Central memory CD8-positive, alpha-beta T cell (primary cell): ENCODE data around the gene LCE2B.
"Not testable (repeated sequence)": the region's sequence is repeated elsewhere in the genome, so short reads cannot be mapped to it uniquely, and the experiment has no call there.

Experiments used
- ATAC-seq: fragments of 150-1000 bp; cut with Tn5 transposase; replicated peaks from 2 replicates; pipeline ENCODE4 v1.10.0; 2022; ENCODE audit warnings: mild to moderate bottlenecking, moderate FRiP score, moderate number of reproducible peaks; ENCODE audit not compliant: poor library complexity, severe bottlenecking; ENCODE audit errors: extremely low read depth
- DNase-seq, 2 donors: peaks; one replicate each; pipeline ENCODE4 v3.0.0; 2021; ENCODE audit warnings: low spot score in 2 of 2
- H3K27ac Mint-ChIP-seq: one replicate; pipeline ENCODE4 v1.8.0; 2022; ENCODE audit warnings: low read depth, mild to moderate bottlenecking, moderate library complexity, mixed read lengths
- H3K27me3 Mint-ChIP-seq: one replicate; pipeline ENCODE4 v1.8.0; 2022; ENCODE audit warnings: mixed read lengths
- H3K36me3 Mint-ChIP-seq: one replicate; pipeline ENCODE4 v1.8.0; 2022; ENCODE audit warnings: mild to moderate bottlenecking, moderate library complexity, mixed read lengths; ENCODE audit not compliant: insufficient read depth
- H3K4me1 Mint-ChIP-seq: one replicate; pipeline ENCODE4 v1.8.0; 2022; ENCODE audit warnings: mixed read lengths
- H3K4me3 Mint-ChIP-seq: one replicate; pipeline ENCODE4 v1.8.0; 2022; ENCODE audit warnings: mild to moderate bottlenecking, moderate library complexity, mixed read lengths
- H3K9me3 Mint-ChIP-seq: one replicate; pipeline ENCODE4 v1.8.0; 2022; ENCODE audit warnings: mixed read lengths

LCE2B gene

GRCh38 chr1:152685823-152686222 is at the start of gene LCE2B:
Gene LCE2B, plus strand, starts transcription at chr1:152686123. Its CDS starts 721 bp downstream, at chr1:152686844.
- DNase-seq, H3K4me1 Mint-ChIP-seq, ATAC-seq, H3K4me3 Mint-ChIP-seq, H3K27ac Mint-ChIP-seq, H3K36me3 Mint-ChIP-seq, H3K9me3 Mint-ChIP-seq: not testable (repeated sequence)
- peaks cover 67% of the 10 kb centered on the region for H3K27me3 Mint-ChIP-seq

- ATAC-seq (no peak), DNase-seq (no peak)
- H3K27me3 Mint-ChIP-seq, result peaks cover 15% of the 10 kb centered on the region
- no peak overlapping the region for H3K4me3 Mint-ChIP-seq
- no peaks in the 10 kb centered on the region for H3K4me1 Mint-ChIP-seq
- H3K27ac Mint-ChIP-seq, result no peak overlapping the region
- H3K36me3 Mint-ChIP-seq, result no peaks in the 10 kb centered on the region
- peaks cover 5% of the 10 kb centered on the region for H3K9me3 Mint-ChIP-seq
Measured at GRCh38 chr1:152640351-152640750, 45.6 kb upstream of the LCE2B start.

DNA sequence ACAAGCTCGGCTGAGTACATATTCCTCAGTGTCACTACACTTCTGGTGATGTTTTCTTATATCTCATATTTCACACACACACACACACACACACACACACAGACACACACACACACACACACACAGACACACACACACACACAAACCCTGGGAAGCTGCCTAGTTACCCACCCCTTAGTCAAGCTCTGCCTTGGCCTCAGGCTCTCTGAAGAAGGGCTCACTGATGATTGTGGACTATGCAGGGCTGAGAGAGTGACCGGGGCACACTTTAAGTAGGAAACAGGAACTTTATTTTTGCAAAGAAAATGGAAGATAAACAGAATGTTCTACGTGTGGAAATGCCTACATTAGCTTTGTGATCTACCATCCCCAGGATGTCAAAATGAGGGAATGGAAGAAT is 42.0 kb upstream of the LCE2B start:
- H3K36me3 Mint-ChIP-seq, result no peaks in the 10 kb centered on the region
- no peaks in the 10 kb centered on the region for H3K4me1 Mint-ChIP-seq

GRCh38 chr1:152645146-152645545 is 40.8 kb upstream of the LCE2B start:
- no peak overlapping the region for H3K27ac Mint-ChIP-seq
- H3K27me3 Mint-ChIP-seq, result peaks cover 58% of the 10 kb centered on the region

More for the DNA sequence above, 42.0 kb upstream of the LCE2B start:
- Mint-ChIP-seq H3K27ac (no peak overlapping the region), H3K4me3 (no peak overlapping the region), H3K9me3 (peaks cover 5% of the 10 kb centered on the region), H3K27me3 (peaks cover 46% of the 10 kb centered on the region)
- DNase-seq (no peak), ATAC-seq (no peak)

DNA sequence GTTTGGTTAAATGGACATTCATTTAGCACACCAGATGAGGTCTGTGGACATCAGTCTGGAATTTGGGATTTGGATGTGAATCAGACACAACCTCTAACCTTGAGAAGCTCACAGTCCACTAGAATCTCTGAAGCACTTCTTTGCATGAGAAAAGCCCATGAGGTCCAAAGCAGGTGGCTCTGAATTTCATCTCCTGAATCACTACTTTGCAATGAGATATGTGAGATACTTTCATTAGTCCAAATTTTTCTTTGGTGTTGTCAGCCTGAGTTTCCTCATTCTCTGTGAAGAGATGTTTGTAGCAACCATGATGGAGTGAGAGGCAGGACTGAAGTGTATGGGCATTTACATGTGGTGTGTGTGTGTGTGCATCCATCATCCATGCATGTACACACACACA is 39.3 kb upstream of the LCE2B start:
- H3K4me3 Mint-ChIP-seq, result no peak overlapping the region
- H3K9me3 Mint-ChIP-seq, result no peaks in the 10 kb centered on the region
- H3K36me3 Mint-ChIP-seq, result no peaks in the 10 kb centered on the region
- H3K27ac Mint-ChIP-seq, result no peak overlapping the region
- H3K4me1 Mint-ChIP-seq, result no peaks in the 10 kb centered on the region
- no peak for DNase-seq
- no peak for ATAC-seq
- H3K27me3 Mint-ChIP-seq, result peaks cover 72% of the 10 kb centered on the region

More at GRCh38 chr1:152645146-152645545, 40.8 kb upstream of the LCE2B start:
- Mint-ChIP-seq H3K36me3 (no peaks in the 10 kb centered on the region), H3K9me3 (no peaks in the 10 kb centered on the region), H3K4me3 (no peak overlapping the region), H3K4me1 (no peaks in the 10 kb centered on the region)
- DNase-seq, result no peak
- no peak for ATAC-seq

DNA sequence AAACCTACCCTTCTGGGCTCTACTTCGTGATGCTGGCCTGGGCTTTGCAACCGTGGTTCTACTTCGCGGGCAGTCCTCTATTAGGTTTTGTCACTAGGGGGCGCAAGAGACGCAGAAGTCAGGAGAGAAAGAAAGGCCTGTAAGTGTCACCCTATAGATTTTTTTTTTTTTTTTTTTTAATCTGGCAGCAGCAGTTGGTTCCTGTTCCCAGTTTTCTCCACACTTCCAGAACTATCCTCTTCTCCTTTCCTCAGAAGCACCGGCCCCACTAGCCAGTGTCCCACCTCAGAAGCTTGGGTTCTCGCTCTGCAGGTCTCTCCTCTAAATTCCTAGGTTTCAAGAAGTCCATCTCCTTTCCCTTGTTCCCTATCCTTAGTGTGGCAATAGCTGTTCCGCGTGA is 31.8 kb upstream of the LCE2B start:
- ATAC-seq, result no peak
- Mint-ChIP-seq H3K36me3 (no peaks in the 10 kb centered on the region), H3K27ac (no peak overlapping the region), H3K4me1 (peaks cover 7% of the 10 kb centered on the region), H3K4me3 (no peak overlapping the region), H3K9me3 (no peaks in the 10 kb centered on the region), H3K27me3 (peaks cover 34% of the 10 kb centered on the region)
- peak in 1 of 2 donors; percentile 16 for DNase-seq

DNA sequence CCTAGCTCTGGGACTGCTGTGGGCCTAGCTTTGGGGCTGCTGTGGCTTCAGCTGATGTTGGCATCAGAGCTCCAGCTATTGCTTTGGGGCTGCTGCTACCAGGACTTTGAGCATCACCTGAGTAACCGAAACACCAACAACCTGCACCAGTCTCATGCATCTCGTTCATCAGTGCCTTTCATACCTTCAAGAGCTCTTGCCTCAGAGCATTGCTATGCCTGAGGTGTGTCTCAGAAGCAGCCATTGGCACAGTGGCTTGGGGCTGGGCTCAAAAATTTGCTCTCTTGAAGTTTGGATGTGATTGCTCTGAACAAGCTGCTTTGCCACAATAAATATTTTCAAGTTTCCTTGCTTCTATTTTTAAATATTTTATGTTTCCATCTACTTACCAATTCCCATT is 29.5 kb upstream of the LCE2B start:
- no peak for DNase-seq
- H3K27ac Mint-ChIP-seq, result no peak overlapping the region
- H3K9me3 Mint-ChIP-seq, result no peaks in the 10 kb centered on the region
- peaks cover 11% of the 10 kb centered on the region for H3K27me3 Mint-ChIP-seq
- peaks cover 7% of the 10 kb centered on the region for H3K4me1 Mint-ChIP-seq
- H3K4me3 Mint-ChIP-seq, result no peak overlapping the region
- H3K36me3 Mint-ChIP-seq, result no peaks in the 10 kb centered on the region
- ATAC-seq, result no peak

DNA sequence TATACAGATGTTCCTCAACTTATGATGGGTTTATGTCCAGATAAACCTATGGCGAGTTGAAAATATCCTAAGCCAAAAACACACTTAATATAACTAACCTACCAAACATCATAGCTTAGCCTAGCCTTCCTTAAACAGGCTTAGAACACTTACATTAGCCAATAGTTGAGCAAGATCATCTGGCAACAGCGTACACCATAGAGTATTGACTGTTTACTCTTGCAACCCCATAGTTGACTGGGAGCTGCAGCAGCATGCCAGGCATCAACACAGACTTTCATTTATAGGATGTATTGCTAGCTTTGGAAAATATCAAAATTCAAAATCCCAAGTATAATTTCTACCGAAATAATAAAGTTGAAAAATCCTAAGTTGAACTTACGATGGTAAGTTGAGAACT is 28.2 kb upstream of the LCE2B start:
- H3K36me3 Mint-ChIP-seq, result no peaks in the 10 kb centered on the region
- peaks cover 7% of the 10 kb centered on the region for H3K4me1 Mint-ChIP-seq
- H3K27ac Mint-ChIP-seq, result no peak overlapping the region
- H3K4me3 Mint-ChIP-seq, result no peak overlapping the region
- DNase-seq (no peak), ATAC-seq (no peak)
- peaks cover 16% of the 10 kb centered on the region for H3K27me3 Mint-ChIP-seq
- H3K9me3 Mint-ChIP-seq, result no peaks in the 10 kb centered on the region

GRCh38 chr1:152658649-152659048 is 27.3 kb upstream of the LCE2B start:
- no peak for ATAC-seq
- Mint-ChIP-seq H3K4me1 (peaks cover 7% of the 10 kb centered on the region), H3K4me3 (no peak overlapping the region), H3K27ac (no peak overlapping the region), H3K36me3 (no peaks in the 10 kb centered on the region), H3K9me3 (no peaks in the 10 kb centered on the region), H3K27me3 (peaks cover 22% of the 10 kb centered on the region)
- DNase-seq, result no peak

DNA sequence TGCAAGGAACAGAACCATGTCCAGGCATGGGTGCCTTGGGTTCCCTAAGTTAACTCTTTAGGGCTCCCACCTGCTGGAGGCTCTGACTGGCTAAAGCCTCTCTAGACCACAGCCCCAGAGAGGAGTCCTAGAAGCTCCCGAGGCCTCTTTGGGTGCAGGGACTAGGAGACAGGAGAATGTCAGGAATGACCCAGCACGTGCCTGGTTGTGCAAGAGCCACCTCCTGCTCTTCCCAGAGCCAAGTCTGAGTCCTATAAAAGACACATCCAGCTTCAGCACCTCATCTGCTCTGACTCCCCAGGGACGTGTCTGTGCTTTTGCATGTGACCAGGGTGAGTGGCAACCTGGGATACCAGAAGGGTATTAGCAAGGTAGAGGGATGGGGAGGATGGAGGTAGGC is 22.8 kb upstream of the LCE2B start, which contains the start of gene LCE2D:
Gene LCE2D (plus strand): TSS at position 283 of the 400 bp plus-strand sequence. CDS start 726 bp downstream, outside the sequence.
- Mint-ChIP-seq H3K9me3 (no peaks in the 10 kb centered on the region), H3K4me3 (no peak within 1 kb of the TSS), H3K27ac (no peak within 1 kb of the TSS), H3K27me3 (peaks cover 38% of the 10 kb centered on the region), H3K4me1 (no peaks in the 10 kb centered on the region), H3K36me3 (no peaks in the 10 kb centered on the region)
- no peak for DNase-seq
- no peak for ATAC-seq

- peaks cover 38% of the 10 kb centered on the region for H3K27me3 Mint-ChIP-seq
- H3K36me3 Mint-ChIP-seq, H3K27ac Mint-ChIP-seq, ATAC-seq, DNase-seq, H3K9me3 Mint-ChIP-seq, H3K4me1 Mint-ChIP-seq, H3K4me3 Mint-ChIP-seq: not testable (repeated sequence)
Measured at GRCh38 chr1:152666171-152666570, 19.8 kb upstream of the LCE2B start.

DNA sequence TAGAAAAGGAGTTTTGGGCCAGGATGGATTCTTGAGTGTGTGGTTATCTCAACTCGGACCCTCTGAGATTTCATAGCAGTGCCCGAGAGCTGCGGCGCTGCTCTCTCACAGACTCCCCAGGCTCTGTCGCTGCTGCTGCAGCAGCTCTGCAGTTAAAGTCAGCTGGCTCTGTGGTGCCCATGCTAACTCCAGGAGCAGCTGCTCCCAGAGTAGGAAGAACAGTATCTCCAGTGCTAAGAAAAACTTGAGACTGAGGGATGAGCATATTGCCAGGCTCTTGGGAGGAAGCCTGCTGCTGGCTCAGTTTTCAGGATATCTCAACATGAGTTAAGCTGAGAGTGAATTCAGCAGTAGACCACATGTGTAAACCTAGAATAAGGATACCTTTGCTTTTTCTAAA is 18.3 kb upstream of the LCE2B start:
- H3K27ac Mint-ChIP-seq, result no peak overlapping the region
- no peaks in the 10 kb centered on the region for H3K4me1 Mint-ChIP-seq
- ATAC-seq (no peak), DNase-seq (no peak)
- H3K4me3 Mint-ChIP-seq, result no peak overlapping the region
- no peaks in the 10 kb centered on the region for H3K9me3 Mint-ChIP-seq
- no peaks in the 10 kb centered on the region for H3K36me3 Mint-ChIP-seq
- H3K27me3 Mint-ChIP-seq, result peaks cover 32% of the 10 kb centered on the region

GRCh38 chr1:152673016-152673415 is 12.9 kb upstream of the LCE2B start:
- ATAC-seq (no peak), DNase-seq (no peak)
- Mint-ChIP-seq H3K27ac (no peak overlapping the region), H3K4me1 (no peaks in the 10 kb centered on the region), H3K4me3 (no peak overlapping the region), H3K36me3 (no peaks in the 10 kb centered on the region), H3K27me3 (peaks cover 29% of the 10 kb centered on the region), H3K9me3 (no peaks in the 10 kb centered on the region)

DNA sequence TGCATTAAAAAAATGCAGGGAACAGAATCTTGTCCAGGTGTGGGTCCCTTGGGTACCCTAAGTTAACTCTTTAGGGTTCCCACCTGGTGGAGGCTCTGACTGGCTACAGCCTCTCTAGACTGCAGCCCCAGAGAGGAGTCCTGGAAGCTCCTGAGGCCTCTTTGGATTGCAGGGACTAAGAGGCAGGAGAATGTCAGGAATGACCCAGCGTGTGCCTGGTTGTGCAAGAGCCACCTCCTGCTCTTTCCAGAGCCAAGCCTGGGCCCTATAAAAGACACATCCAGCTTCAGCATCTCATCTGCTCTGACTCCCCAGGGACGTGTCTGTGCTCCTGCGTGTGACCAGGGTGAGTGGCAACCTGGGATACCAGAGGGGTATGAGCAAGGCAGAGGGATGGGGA is 10.9 kb upstream of the LCE2B start, which contains the start of gene LCE2C:
Gene LCE2C (plus strand): TSS at position 297 of the 400 bp plus-strand sequence. CDS start 737 bp downstream, outside the sequence.
- DNase-seq, H3K36me3 Mint-ChIP-seq, H3K4me3 Mint-ChIP-seq, H3K9me3 Mint-ChIP-seq, H3K27ac Mint-ChIP-seq, ATAC-seq, H3K4me1 Mint-ChIP-seq: not testable (repeated sequence)
- H3K27me3 Mint-ChIP-seq, result peaks cover 48% of the 10 kb centered on the region
